Adipocyte (in vitro differentiated cells): ENCODE results near the gene RALY.

Source experiments
- DNase-seq: peaks from one replicate; pipeline ENCODE4 v3.0.0-alpha.2; 2015; ENCODE audit warnings: low read depth
- H3K27me3 ChIP-seq: replicated peaks from 2 replicates; pipeline ENCODE4 v1.7.0; 2013; ENCODE audit warnings: mild to moderate bottlenecking, low read length, moderate library complexity; ENCODE audit not compliant: control insufficient read depth, insufficient read depth
- H3K36me3 ChIP-seq: 2 replicates; pipeline ENCODE4 v1.7.0; 2013; ENCODE audit warnings: low read length, mild to moderate bottlenecking, moderate library complexity; ENCODE audit not compliant: control insufficient read depth, insufficient read depth, severe bottlenecking
- H3K4me1 ChIP-seq: 2 replicates; pipeline ENCODE4 v1.7.0; 2013; ENCODE audit warnings: mild to moderate bottlenecking, low read length, moderate library complexity; ENCODE audit not compliant: control insufficient read depth, insufficient read depth
- H3K4me3 ChIP-seq: 2 replicates; pipeline ENCODE4 v1.7.0; 2013; ENCODE audit warnings: mild to moderate bottlenecking, low read length, moderate library complexity
- H3K9ac ChIP-seq: 2 replicates; pipeline ENCODE4 v1.7.0; 2013; ENCODE audit warnings: mild to moderate bottlenecking, low read length, moderate library complexity
- H3K9me3 ChIP-seq: 2 replicates; pipeline ENCODE4 v1.7.0; 2013; ENCODE audit warnings: mild to moderate bottlenecking, low read length, moderate library complexity; ENCODE audit not compliant: control insufficient read depth

RALY gene

GRCh38 chr20:34083781-34084180 lies 90.1 kb downstream of the RALY start:
- no peak overlapping the region for H3K9ac ChIP-seq
- no peak overlapping the region for H3K4me3 ChIP-seq
- H3K4me1 ChIP-seq: peaks cover 12% of the 10 kb centered on the region
- H3K36me3 ChIP-seq: peaks cover 54% of the 10 kb centered on the region
- no peaks in the 10 kb centered on the region for H3K27me3 ChIP-seq
- DNase-seq: no peak
- H3K9me3 ChIP-seq: no peaks in the 10 kb centered on the region

- Histone ChIP-seq H3K4me1 (peaks cover 12% of the 10 kb centered on the region), H3K9me3 (no peaks in the 10 kb centered on the region), H3K4me3 (no peak overlapping the region), H3K9ac (no peak overlapping the region), H3K36me3 (peaks cover 56% of the 10 kb centered on the region), H3K27me3 (no peaks in the 10 kb centered on the region)
- DNase-seq: no peak
Measured at GRCh38 chr20:34084227-34084923, 90.7 kb downstream of the RALY start.

- no peaks in the 10 kb centered on the region for H3K9me3 ChIP-seq
- peaks cover 12% of the 10 kb centered on the region for H3K4me1 ChIP-seq
- no peak overlapping the region for H3K9ac ChIP-seq
- no peak for DNase-seq
- no peak overlapping the region for H3K4me3 ChIP-seq
- H3K36me3 ChIP-seq: peaks cover 62% of the 10 kb centered on the region
- no peaks in the 10 kb centered on the region for H3K27me3 ChIP-seq
Measured at GRCh38 chr20:34085544-34086040, 91.9 kb downstream of the RALY start.

- H3K4me3 ChIP-seq: no peak overlapping the region
- H3K27me3 ChIP-seq: no peaks in the 10 kb centered on the region
- H3K4me1 ChIP-seq: peaks cover 2% of the 10 kb centered on the region
- no peaks in the 10 kb centered on the region for H3K9me3 ChIP-seq
- no peak for DNase-seq
- no peak overlapping the region for H3K9ac ChIP-seq
- peaks cover 68% of the 10 kb centered on the region for H3K36me3 ChIP-seq
Measured at GRCh38 chr20:34088305-34089174, 94.8 kb downstream of the RALY start.

GRCh38 chr20:34089175-34089479 lies 95.4 kb downstream of the RALY start:
- Histone ChIP-seq H3K36me3 (peaks cover 74% of the 10 kb centered on the region), H3K9me3 (no peaks in the 10 kb centered on the region), H3K9ac (no peak overlapping the region), H3K4me1 (no peaks in the 10 kb centered on the region), H3K4me3 (no peak overlapping the region), H3K27me3 (no peaks in the 10 kb centered on the region)
- no peak for DNase-seq

- no peak overlapping the region for H3K9ac ChIP-seq
- H3K4me1 ChIP-seq: no peaks in the 10 kb centered on the region
- H3K9me3 ChIP-seq: no peaks in the 10 kb centered on the region
- no peak for DNase-seq
- no peaks in the 10 kb centered on the region for H3K27me3 ChIP-seq
- H3K4me3 ChIP-seq: no peak overlapping the region
- H3K36me3 ChIP-seq: peaks cover 77% of the 10 kb centered on the region
Measured at GRCh38 chr20:34089655-34090345, 96.1 kb downstream of the RALY start.

GRCh38 chr20:34090645-34091044 lies 96.9 kb downstream of the RALY start:
- Histone ChIP-seq H3K27me3 (no peaks in the 10 kb centered on the region), H3K9ac (no peak overlapping the region), H3K36me3 (peaks cover 85% of the 10 kb centered on the region), H3K9me3 (no peaks in the 10 kb centered on the region), H3K4me1 (no peaks in the 10 kb centered on the region), H3K4me3 (no peak overlapping the region)
- DNase-seq: no peak

GRCh38 chr20:34091637-34092200 lies 98.0 kb downstream of the RALY start:
- Histone ChIP-seq H3K36me3 (peaks cover 93% of the 10 kb centered on the region), H3K9ac (no peak overlapping the region)
- DNase-seq: no peak

GRCh38 chr20:34093895-34094294 lies 100.2 kb downstream of the RALY start:
- no peaks in the 10 kb centered on the region for H3K4me1 ChIP-seq
- H3K36me3 ChIP-seq: peaks cover 98% of the 10 kb centered on the region
- no peak overlapping the region for H3K4me3 ChIP-seq
- no peaks in the 10 kb centered on the region for H3K9me3 ChIP-seq
- H3K27me3 ChIP-seq: no peaks in the 10 kb centered on the region
- H3K9ac ChIP-seq: no peak overlapping the region
- no peak for DNase-seq

More at GRCh38 chr20:34091637-34092200, 98.0 kb downstream of the RALY start:
- Histone ChIP-seq H3K4me3 (no peak overlapping the region), H3K27me3 (no peaks in the 10 kb centered on the region), H3K4me1 (no peaks in the 10 kb centered on the region), H3K9me3 (no peaks in the 10 kb centered on the region)

- Histone ChIP-seq H3K4me1 (no peaks in the 10 kb centered on the region), H3K27me3 (no peaks in the 10 kb centered on the region), H3K9ac (no peak overlapping the region), H3K9me3 (no peaks in the 10 kb centered on the region), H3K4me3 (no peak overlapping the region), H3K36me3 (peaks cover 98% of the 10 kb centered on the region)
- no peak for DNase-seq
Measured at GRCh38 chr20:34095825-34096224, 102.1 kb downstream of the RALY start.
